GM12878 (cell line): ENCODE measurements around the gene ATP1A3. TPM values are rescaled to one million over a fixed set of nuclear protein-coding genes. Genes with fewer than 3 reads are reported as not detected.

Experiments
- ATAC-seq: fragments of 200-7000 bp; cut with Tn5 transposase; 3 replicates; pipeline ENCODE4 v1.9.1; 2020; ENCODE audit warnings: mild to moderate bottlenecking, moderate library complexity
- BruUV-seq: library from RNA; stranded (reverse); fragments of 400-500 nt; replicated peaks from 2 replicates; lab custom pipeline; 2021; lab: Mats Ljungman, UMichigan
- CTCF ChIA-PET: fragments of 300-600 bp; sonication (Branson Sonifier 250); formaldehyde crosslinking; extraction: SDS; loops from one replicate; lab custom pipeline; 2021; ENCODE audit warnings: inconsistent platforms; lab: Yijun Ruan, JAX
- POLR2A ChIA-PET: fragments of 350-600 bp; formaldehyde crosslinking; extraction: SDS; loops from one replicate; lab custom pipeline; 2021; ENCODE audit warnings: inconsistent platforms; lab: Charles Lee
- RAD21 ChIA-PET: fragments of 300-600 bp; sonication (Branson Sonifier 250); formaldehyde crosslinking; loops from one replicate; lab custom pipeline; 2023; ENCODE audit warnings: antibody characterized with exemption; ENCODE audit not compliant: unreplicated experiment; lab: Charles Lee
- SMC1A ChIA-PET: fragments of 300-600 bp; sonication (Branson Sonifier 250); formaldehyde crosslinking; loops from one replicate; lab custom pipeline; 2023; ENCODE audit not compliant: unreplicated experiment, uncharacterized antibody; lab: Charles Lee
- DNase-seq: peaks from one replicate; pipeline ENCODE4 v3.0.0-alpha.2; 2011; ENCODE audit warnings: low read depth, low spot score
- FAIRE-seq: peaks from 3 replicates; lab custom pipeline; 2011; peaks lifted over from hg19 to GRCh38; lab: Jason Lieb, UNC
- H2AFZ ChIP-seq: 2 replicates; pipeline ENCODE4 v1.6.0; 2011; ENCODE audit warnings: low read depth, low read length, control low read depth; ENCODE audit not compliant: control insufficient read depth
- H3K27ac ChIP-seq: 2 replicates; pipeline ENCODE4 v1.5.1; 2011; ENCODE audit warnings: control low read depth; ENCODE audit not compliant: control insufficient read depth, insufficient read depth
- H3K27me3 ChIP-seq, 2 experiments: replicated peaks in 1 of 2; 2 replicates each; pipeline versions ENCODE4 v1.6.0 to v1.6.1; 2011; ENCODE audit warnings: low read length in 1 of 2; ENCODE audit not compliant: control insufficient read depth in 2 of 2, insufficient read depth in 2 of 2
- H3K36me3 ChIP-seq, 2 experiments: 2 replicates each; pipeline ENCODE4 v1.5.1; 2011; ENCODE audit warnings: low read length in 1 of 2; ENCODE audit not compliant: control insufficient read depth in 2 of 2, insufficient read depth in 2 of 2
- H3K4me1 ChIP-seq: 2 replicates; pipeline ENCODE4 v1.6.1; 2011; ENCODE audit warnings: mild to moderate bottlenecking, low read length, moderate library complexity, mixed read lengths; ENCODE audit not compliant: control insufficient read depth, insufficient read depth
- H3K4me2 ChIP-seq: 2 replicates; pipeline ENCODE4 v1.6.0; 2011; ENCODE audit warnings: control low read depth; ENCODE audit not compliant: control insufficient read depth, insufficient read depth
- H3K4me3 ChIP-seq: fragments of 200-600 bp; sonication (generic); 2 replicates; pipeline ENCODE4 v1.5.1; 2016
- H3K79me2 ChIP-seq: 2 replicates; pipeline ENCODE4 v1.6.0; 2011; ENCODE audit warnings: low read length; ENCODE audit not compliant: control insufficient read depth, insufficient read depth
- H3K9ac ChIP-seq: 2 replicates; pipeline ENCODE4 v1.8.0; 2011; ENCODE audit warnings: low read length, control low read depth, mixed read lengths; ENCODE audit not compliant: control insufficient read depth, insufficient read depth
- H3K9me3 ChIP-seq: replicated peaks from 3 replicates; pipeline ENCODE4 v1.5.1; 2011; ENCODE audit warnings: mild to moderate bottlenecking, low read length; ENCODE audit not compliant: control insufficient read depth, insufficient read depth
- H4K20me1 ChIP-seq: 2 replicates; pipeline ENCODE4 v1.6.0; 2011; ENCODE audit not compliant: control insufficient read depth, insufficient read depth
- ETV6 ChIP-seq, 2 experiments: fragments of 450-650 bp in 1 of 2; IDR thresholded peaks in 1 of 2; conservative IDR thresholded peaks in 1 of 2; 2 replicates each; pipeline ENCODE4 v1.6.1; 2014; ENCODE audit warnings: antibody characterized with exemption in 1 of 2, borderline replicate concordance in 1 of 2, low read depth in 1 of 2, mild to moderate bottlenecking in 1 of 2, moderate library complexity in 1 of 2
- POU2F2 ChIP-seq: IDR thresholded peaks from 3 replicates; pipeline ENCODE4 v1.6.1; 2011; ENCODE audit warnings: low read depth, mild to moderate bottlenecking, low read length, borderline replicate concordance
- RAD21 ChIP-seq: IDR thresholded peaks from 2 replicates; pipeline ENCODE4 v1.6.1; 2011; ENCODE audit warnings: mild to moderate bottlenecking, low read depth, low read length, moderate library complexity; ENCODE audit not compliant: insufficient read depth
- RB1 ChIP-seq: fragments of 450-650 bp; formaldehyde crosslinking; IDR thresholded peaks from 2 replicates; pipeline ENCODE4 v1.6.1; 2017; ENCODE audit warnings: mild to moderate bottlenecking, borderline replicate concordance
- TBL1XR1 ChIP-seq: IDR thresholded peaks from 2 replicates; pipeline ENCODE4 v1.6.1; 2012; ENCODE audit warnings: low read depth, low read length, improper control_type of control experiment
- ZBED1 ChIP-seq: IDR thresholded peaks from 2 replicates; pipeline ENCODE4 v1.6.1; 2016; ENCODE audit warnings: borderline replicate concordance
- WGBS: methylation state at CpG from one replicate; pipeline ENCODE4 v1.1.6; 2016; ENCODE audit warnings: low lambda C conversion rate; ENCODE audit not compliant: insufficient replicate concordance, insufficient coverage; ENCODE audit errors: missing lambda C conversion rate; 5-methylcytosine and 5-hydroxymethylcytosine counted together
- in situ Hi-C: fragments of 300-500 bp; cut with MboI; formaldehyde crosslinking; loops from 9 replicates; pipeline ENCODE4 v1.14.3; 2018; ENCODE audit warnings: mixed read lengths
- intact Hi-C: fragments of 100-400 bp; cut with micrococcal nuclease; formaldehyde crosslinking; loops from one replicate; pipeline ENCODE4 v1.14.2; 2022; ENCODE audit not compliant: unreplicated experiment
- polyA plus RNA-seq, 11 experiments: library from polyadenylated mRNA; depleted of rRNA in 4 of 11; unstranded in 6 of 11; stranded (reverse) in 5 of 11; fragments of >200 nt; fragmentation: Nextera tagmentation in 4 of 11; fragmentation: Illumina TruSeq in 1 of 11; extraction: Ambion mirVana in 4 of 11; extraction: Trizol in 1 of 11; gene quantifications; 1 replicate in 1 of 11; 2 replicates in 10 of 11; pipeline versions ENCODE4 v1.2.1 to v1.2.3, GENCODE V29; 2011 to 2016; ENCODE audit warnings: inconsistent platforms in 2 of 11, missing spikeins in 2 of 11, low read depth in 1 of 11
- total RNA-seq, 4 experiments: library from RNA; depleted of rRNA in 3 of 4; stranded (reverse); fragments of >200 nt in 3 of 4; fragmentation: Illumina TruSeq in 1 of 4; extraction: Trizol in 1 of 4; gene quantifications; 2 replicates each; pipeline versions ENCODE4 v1.2.1 to v1.2.3, GENCODE V29; 2013 to 2021
- TF ChIP-seq, protein P1 (sequence below): fragments of 450-650 bp; IDR thresholded peaks from 2 replicates; pipeline ENCODE4 v1.6.1; 2016; ENCODE audit warnings: mild to moderate bottlenecking, moderate library complexity, borderline replicate concordance
- TF ChIP-seq, protein P2 (sequence below): fragments of 450-650 bp; IDR thresholded peaks from 2 replicates; pipeline ENCODE4 v1.6.1; 2017; ENCODE audit warnings: mild to moderate bottlenecking
- TF ChIP-seq, protein P3 (sequence below): fragments of 450-650 bp; IDR thresholded peaks from 2 replicates; pipeline ENCODE4 v1.6.1; 2017; ENCODE audit warnings: antibody characterized with exemption, mild to moderate bottlenecking, moderate library complexity

Gene ATP1A3
- total and polyA plus RNA-seq, 10 of the 15 experiments (the other 5 are each of a cell fraction or from before 2014, with no cell fraction given): 0.17 to 0.86 (median 0.32) TPM; not detected in 2

DNA sequence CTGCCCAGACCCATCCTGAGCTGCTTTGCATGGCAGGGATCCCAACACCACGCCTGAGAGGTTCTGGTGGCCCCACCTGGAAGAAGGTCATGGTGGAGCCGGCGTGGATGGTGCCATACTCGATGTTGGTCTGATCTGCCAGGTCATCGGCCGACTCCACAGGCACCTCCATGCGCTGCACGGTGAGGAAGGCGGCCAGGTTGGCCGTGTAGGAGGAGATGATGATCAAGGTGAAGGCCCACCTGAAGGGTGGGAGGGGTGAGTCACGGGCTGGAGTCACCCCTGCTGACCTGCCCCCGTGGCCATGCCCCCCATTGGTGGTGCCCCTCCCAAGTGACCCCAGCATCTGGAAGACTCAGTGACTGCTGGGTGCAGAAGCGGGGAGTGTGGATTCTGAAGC lies 12.5 kb upstream of the ATP1A3 start:
- H3K4me2 ChIP-seq: no peak overlapping the region
- ChIA-PET SMC1A (no interaction called here), RAD21 (no interaction called here), POLR2A (no interaction called here), CTCF (interaction anchor here (1.4 kb wide), 1 partner anchor 28 kb away, joined by 5 read pairs; no protein-coding TSS in a partner anchor)
- no peaks in the 10 kb centered on the region for H3K9me3 ChIP-seq
- no peak for FAIRE-seq
- no peak for ATAC-seq
- H2AFZ ChIP-seq: no peak overlapping the region
- H3K9ac ChIP-seq: no peak overlapping the region
- no peak for DNase-seq
- in situ Hi-C loops (no loop called here), intact Hi-C loops (no loop called here)
- BruUV-seq: no TSS peak
- H3K27ac ChIP-seq: no peak overlapping the region
- TF ChIP-seq ETV6 (conservative IDR thresholded peaks at IDR 0.05 in 1 of 2, IDR thresholded peaks at IDR 0.05 in 1 of 2; ENCODE audit: borderline replicate concordance in 1 of 2, low read depth in 1 of 2) (no peak), ZBED1 (no peak), RB1 (no peak), POU2F2 (no peak), RAD21 (no peak), TBL1XR1 (no peak)
- TF ChIP-seq, protein P1, sequence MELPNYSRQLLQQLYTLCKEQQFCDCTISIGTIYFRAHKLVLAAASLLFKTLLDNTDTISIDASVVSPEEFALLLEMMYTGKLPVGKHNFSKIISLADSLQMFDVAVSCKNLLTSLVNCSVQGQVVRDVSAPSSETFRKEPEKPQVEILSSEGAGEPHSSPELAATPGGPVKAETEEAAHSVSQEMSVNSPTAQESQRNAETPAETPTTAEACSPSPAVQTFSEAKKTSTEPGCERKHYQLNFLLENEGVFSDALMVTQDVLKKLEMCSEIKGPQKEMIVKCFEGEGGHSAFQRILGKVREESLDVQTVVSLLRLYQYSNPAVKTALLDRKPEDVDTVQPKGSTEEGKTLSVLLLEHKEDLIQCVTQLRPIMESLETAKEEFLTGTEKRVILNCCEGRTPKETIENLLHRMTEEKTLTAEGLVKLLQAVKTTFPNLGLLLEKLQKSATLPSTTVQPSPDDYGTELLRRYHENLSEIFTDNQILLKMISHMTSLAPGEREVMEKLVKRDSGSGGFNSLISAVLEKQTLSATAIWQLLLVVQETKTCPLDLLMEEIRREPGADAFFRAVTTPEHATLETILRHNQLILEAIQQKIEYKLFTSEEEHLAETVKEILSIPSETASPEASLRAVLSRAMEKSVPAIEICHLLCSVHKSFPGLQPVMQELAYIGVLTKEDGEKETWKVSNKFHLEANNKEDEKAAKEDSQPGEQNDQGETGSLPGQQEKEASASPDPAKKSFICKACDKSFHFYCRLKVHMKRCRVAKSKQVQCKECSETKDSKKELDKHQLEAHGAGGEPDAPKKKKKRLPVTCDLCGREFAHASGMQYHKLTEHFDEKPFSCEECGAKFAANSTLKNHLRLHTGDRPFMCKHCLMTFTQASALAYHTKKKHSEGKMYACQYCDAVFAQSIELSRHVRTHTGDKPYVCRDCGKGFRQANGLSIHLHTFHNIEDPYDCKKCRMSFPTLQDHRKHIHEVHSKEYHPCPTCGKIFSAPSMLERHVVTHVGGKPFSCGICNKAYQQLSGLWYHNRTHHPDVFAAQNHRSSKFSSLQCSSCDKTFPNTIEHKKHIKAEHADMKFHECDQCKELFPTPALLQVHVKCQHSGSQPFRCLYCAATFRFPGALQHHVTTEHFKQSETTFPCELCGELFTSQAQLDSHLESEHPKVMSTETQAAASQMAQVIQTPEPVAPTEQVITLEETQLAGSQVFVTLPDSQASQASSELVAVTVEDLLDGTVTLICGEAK: no peak
- TF ChIP-seq, protein P2, sequence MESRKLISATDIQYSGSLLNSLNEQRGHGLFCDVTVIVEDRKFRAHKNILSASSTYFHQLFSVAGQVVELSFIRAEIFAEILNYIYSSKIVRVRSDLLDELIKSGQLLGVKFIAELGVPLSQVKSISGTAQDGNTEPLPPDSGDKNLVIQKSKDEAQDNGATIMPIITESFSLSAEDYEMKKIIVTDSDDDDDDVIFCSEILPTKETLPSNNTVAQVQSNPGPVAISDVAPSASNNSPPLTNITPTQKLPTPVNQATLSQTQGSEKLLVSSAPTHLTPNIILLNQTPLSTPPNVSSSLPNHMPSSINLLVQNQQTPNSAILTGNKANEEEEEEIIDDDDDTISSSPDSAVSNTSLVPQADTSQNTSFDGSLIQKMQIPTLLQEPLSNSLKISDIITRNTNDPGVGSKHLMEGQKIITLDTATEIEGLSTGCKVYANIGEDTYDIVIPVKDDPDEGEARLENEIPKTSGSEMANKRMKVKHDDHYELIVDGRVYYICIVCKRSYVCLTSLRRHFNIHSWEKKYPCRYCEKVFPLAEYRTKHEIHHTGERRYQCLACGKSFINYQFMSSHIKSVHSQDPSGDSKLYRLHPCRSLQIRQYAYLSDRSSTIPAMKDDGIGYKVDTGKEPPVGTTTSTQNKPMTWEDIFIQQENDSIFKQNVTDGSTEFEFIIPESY: no peak
- TF ChIP-seq, protein P3, sequence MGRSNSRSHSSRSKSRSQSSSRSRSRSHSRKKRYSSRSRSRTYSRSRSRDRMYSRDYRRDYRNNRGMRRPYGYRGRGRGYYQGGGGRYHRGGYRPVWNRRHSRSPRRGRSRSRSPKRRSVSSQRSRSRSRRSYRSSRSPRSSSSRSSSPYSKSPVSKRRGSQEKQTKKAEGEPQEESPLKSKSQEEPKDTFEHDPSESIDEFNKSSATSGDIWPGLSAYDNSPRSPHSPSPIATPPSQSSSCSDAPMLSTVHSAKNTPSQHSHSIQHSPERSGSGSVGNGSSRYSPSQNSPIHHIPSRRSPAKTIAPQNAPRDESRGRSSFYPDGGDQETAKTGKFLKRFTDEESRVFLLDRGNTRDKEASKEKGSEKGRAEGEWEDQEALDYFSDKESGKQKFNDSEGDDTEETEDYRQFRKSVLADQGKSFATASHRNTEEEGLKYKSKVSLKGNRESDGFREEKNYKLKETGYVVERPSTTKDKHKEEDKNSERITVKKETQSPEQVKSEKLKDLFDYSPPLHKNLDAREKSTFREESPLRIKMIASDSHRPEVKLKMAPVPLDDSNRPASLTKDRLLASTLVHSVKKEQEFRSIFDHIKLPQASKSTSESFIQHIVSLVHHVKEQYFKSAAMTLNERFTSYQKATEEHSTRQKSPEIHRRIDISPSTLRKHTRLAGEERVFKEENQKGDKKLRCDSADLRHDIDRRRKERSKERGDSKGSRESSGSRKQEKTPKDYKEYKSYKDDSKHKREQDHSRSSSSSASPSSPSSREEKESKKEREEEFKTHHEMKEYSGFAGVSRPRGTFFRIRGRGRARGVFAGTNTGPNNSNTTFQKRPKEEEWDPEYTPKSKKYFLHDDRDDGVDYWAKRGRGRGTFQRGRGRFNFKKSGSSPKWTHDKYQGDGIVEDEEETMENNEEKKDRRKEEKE: no peak
- WGBS: 53% methylated on average over 13 of the region's 13 CpGs
- H3K79me2 ChIP-seq: no peaks in the 10 kb centered on the region
- H3K36me3 ChIP-seq: no peaks in the 10 kb centered on the region
- no peaks in the 10 kb centered on the region for H4K20me1 ChIP-seq
- peaks cover 0 to 6% of the 10 kb centered on the region in 2 experiments; a peak in 1 of 4 replicates for H3K27me3 ChIP-seq
- H3K4me1 ChIP-seq: no peaks in the 10 kb centered on the region
- no peak overlapping the region for H3K4me3 ChIP-seq
